ENCODE data around the gene MS4A10. TPM values are rescaled to one million over a fixed set of nuclear protein-coding genes. Genes with fewer than 3 reads are reported as not detected.

Gene MS4A10
- total and polyA plus RNA-seq, 2 experiments from 2014 or later, result not detected

- H3F3A ChIP-seq (replicated peaks; ENCODE audit: low read depth), result peaks cover 9% of the 10 kb centered on the region; the same call in 1 of the 2 replicates
- no peaks in the 10 kb centered on the region for H3K9me2 ChIP-seq (ENCODE audit: insufficient read depth)
- H3K79me2 ChIP-seq (replicated peaks; ENCODE audit: insufficient read depth), result peaks cover 40% of the 10 kb centered on the region
- H3K36me3 ChIP-seq (ENCODE audit: insufficient read depth), result no peaks in the 10 kb centered on the region; the same call in 1 of the 2 replicates
- no peaks in the 10 kb centered on the region for H3K9me3 Mint-ChIP-seq
- DNase-seq (ENCODE audit: low spot score), result no peak
- H3K4me1 ChIP-seq (ENCODE audit: insufficient read depth), result peaks cover 20% of the 10 kb centered on the region
- ATAC-seq, result no peak
- H3K4me1 Mint-ChIP-seq, result peaks cover 39% of the 10 kb centered on the region
- H3K27me3 Mint-ChIP-seq (ENCODE audit: insufficient read depth, low read depth, poor library complexity), result peaks cover 23% of the 10 kb centered on the region
- H3K27me3 ChIP-seq (ENCODE audit: insufficient read depth), result peaks cover 5% of the 10 kb centered on the region; the same call in 1 of the 2 replicates
- no peak overlapping the region for H3K4me3 Mint-ChIP-seq
- H3K27ac Mint-ChIP-seq, result no peak overlapping the region
- no peak overlapping the region for H3K4me3 ChIP-seq
- TF ChIP-seq JUNB (IDR thresholded peaks at IDR 0.05; ENCODE audit: unreplicated experiment) (no peak), ETS1 (IDR thresholded peaks at IDR 0.05) (no peak)
- H3K27ac ChIP-seq (ENCODE audit: low read depth), result no peak overlapping the region
- H2AFZ ChIP-seq, result no peak overlapping the region
- H3K36me3 Mint-ChIP-seq (ENCODE audit: low read depth), result peaks cover 56% of the 10 kb centered on the region
- peaks cover 21% of the 10 kb centered on the region for H4K20me1 ChIP-seq (replicated peaks; ENCODE audit: insufficient read depth)
- H3K4me2 ChIP-seq, result no peak overlapping the region
Observed at GRCh38 chr11:60847896-60848295, 62.8 kb downstream of the MS4A10 start.

GRCh38 chr11:60848714-60849151 lies 63.6 kb downstream of the MS4A10 start:
- H3K27me3 ChIP-seq (ENCODE audit: insufficient read depth), result peaks cover 13% of the 10 kb centered on the region
- ATAC-seq (no peak), DNase-seq (ENCODE audit: low spot score) (no peak)
- Mint-ChIP-seq H3K4me3 (no peak overlapping the region), H3K4me1 (peaks cover 33% of the 10 kb centered on the region), H3K36me3 (ENCODE audit: low read depth) (peaks cover 59% of the 10 kb centered on the region), H3K9me3 (no peaks in the 10 kb centered on the region; the same call in 2 of the 3 replicates), H3K27ac (no peak overlapping the region), H3K27me3 (ENCODE audit: insufficient read depth, low read depth, poor library complexity) (peaks cover 20% of the 10 kb centered on the region)
- no peaks in the 10 kb centered on the region for H3K9me2 ChIP-seq (ENCODE audit: insufficient read depth)
- no peaks in the 10 kb centered on the region; the same call in 1 of the 2 replicates for H3K36me3 ChIP-seq (ENCODE audit: insufficient read depth)
- H3K4me3 ChIP-seq, result no peak overlapping the region
- H3K79me2 ChIP-seq (replicated peaks; ENCODE audit: insufficient read depth), result peaks cover 32% of the 10 kb centered on the region
- H3K4me1 ChIP-seq (ENCODE audit: insufficient read depth), result peaks cover 12% of the 10 kb centered on the region; the same call in 1 of the 2 replicates
- no peak overlapping the region for H3K4me2 ChIP-seq
- no peak overlapping the region for H2AFZ ChIP-seq
- H3K27ac ChIP-seq (ENCODE audit: low read depth), result no peak overlapping the region
- peaks cover 9% of the 10 kb centered on the region; the same call in 1 of the 2 replicates for H3F3A ChIP-seq (replicated peaks; ENCODE audit: low read depth)
- peaks cover 13% of the 10 kb centered on the region; the same call in 1 of the 2 replicates for H4K20me1 ChIP-seq (replicated peaks; ENCODE audit: insufficient read depth)
- TF ChIP-seq ZNF462 (CRISPR knock-in tag; IDR thresholded peaks at IDR 0.05) (no peak), STAT1 (IDR thresholded peaks at IDR 0.05; ENCODE audit: unreplicated experiment) (no peak), EZH2phosphoT487 (IDR thresholded peaks at IDR 0.05; ENCODE audit: unreplicated experiment) (no peak), JUNB (IDR thresholded peaks at IDR 0.05; ENCODE audit: unreplicated experiment) (no peak), POLR2AphosphoS5 (IDR thresholded peaks at IDR 0.05; ENCODE audit: low read depth) (no peak), CTCF (conservative IDR thresholded peaks at IDR 0.05; ENCODE audit: low read depth in 2 of 2) (no peak), REST (IDR thresholded peaks at IDR 0.05; ENCODE audit: unreplicated experiment) (no peak), EZH2 (IDR thresholded peaks at IDR 0.05; ENCODE audit: low read depth, unreplicated experiment) (no peak)

All from GM23338 (cell line).